Measurements from ENCODE around the gene FAM117A. TPM values are rescaled to one million over a fixed set of nuclear protein-coding genes. Genes with fewer than 3 reads are reported as not detected.

Gene FAM117A
- total RNA-seq, 1 experiment from 2014 or later, result 26.2 TPM

GRCh38 chr17:49741692-49742076, 22.2 kb downstream of the FAM117A start:
- no peaks in the 10 kb centered on the region for H3K9me3 Mint-ChIP-seq
- ChIA-PET CTCF (no interaction called here), POLR2A (no interaction called here)
- TF ChIP-seq FOXK1 (CRISPR knock-in tag; IDR thresholded peaks at IDR 0.05), result no peak
- no peak for TF ChIP-seq CBFB (CRISPR knock-in tag; IDR thresholded peaks at IDR 0.05; ENCODE audit: low read depth)
- TF ChIP-seq ZNF532 (CRISPR knock-in tag; IDR thresholded peaks at IDR 0.05; ENCODE audit: borderline replicate concordance), result no peak
- no peak for TF ChIP-seq ZNF425 (CRISPR knock-in tag; conservative IDR thresholded peaks at IDR 0.05)
- no peak for TF ChIP-seq ZNF232 (CRISPR knock-in tag; IDR thresholded peaks at IDR 0.05)
- TF ChIP-seq E2F5 (CRISPR knock-in tag; IDR thresholded peaks at IDR 0.05), result no peak
- TF ChIP-seq ZNF423 (CRISPR knock-in tag; IDR thresholded peaks at IDR 0.05), result no peak
- TF ChIP-seq AFF4 (CRISPR knock-in tag; IDR thresholded peaks at IDR 0.05; ENCODE audit: borderline replicate concordance), result no peak
- TF ChIP-seq IRF2 (CRISPR knock-in tag; IDR thresholded peaks at IDR 0.05; ENCODE audit: borderline replicate concordance, low read depth), result no peak
- no peak for TF ChIP-seq ATF1 (CRISPR knock-in tag; IDR thresholded peaks at IDR 0.05)
- peaks cover 5% of the 10 kb centered on the region; the same call in 1 of the 2 replicates for H3K36me3 Mint-ChIP-seq
- no peaks in the 10 kb centered on the region for H3K27me3 Mint-ChIP-seq (ENCODE audit: low read depth)
- DNase-seq (ENCODE audit: low spot score) (no peak), ATAC-seq (no peak)
- H3K4me1 Mint-ChIP-seq, result peaks cover 6% of the 10 kb centered on the region
- no peak overlapping the region for H3K27ac Mint-ChIP-seq
- no peak overlapping the region for H3K4me3 Mint-ChIP-seq

- ATAC-seq (no peak), DNase-seq (ENCODE audit: low spot score) (no peak)
- ChIA-PET POLR2A (no interaction called here), CTCF (no interaction called here)
- H3K36me3 Mint-ChIP-seq, result peaks cover 5% of the 10 kb centered on the region; the same call in 1 of the 2 replicates
- no peaks in the 10 kb centered on the region for H3K27me3 Mint-ChIP-seq (ENCODE audit: low read depth)
- H3K9me3 Mint-ChIP-seq, result no peaks in the 10 kb centered on the region
- peaks cover under 1% of the 10 kb centered on the region for H3K4me1 Mint-ChIP-seq
- no peak overlapping the region for H3K27ac Mint-ChIP-seq
- no peak overlapping the region for H3K4me3 Mint-ChIP-seq
- TF ChIP-seq JAZF1 (CRISPR knock-in tag; IDR thresholded peaks at IDR 0.05) (no peak), ESRRA (CRISPR knock-in tag; IDR thresholded peaks at IDR 0.05; ENCODE audit: borderline replicate concordance) (no peak), TEAD4 (CRISPR knock-in tag; IDR thresholded peaks at IDR 0.05) (no peak), ZNF281 (CRISPR knock-in tag; IDR thresholded peaks at IDR 0.05) (no peak), STAT6 (CRISPR knock-in tag; conservative IDR thresholded peaks at IDR 0.05; ENCODE audit: low read depth) (no peak), MYBL2 (CRISPR knock-in tag; IDR thresholded peaks at IDR 0.05) (no peak), E2F5 (CRISPR knock-in tag; IDR thresholded peaks at IDR 0.05) (no peak)
Observed at GRCh38 chr17:49741009-49741691, 22.8 kb downstream of the FAM117A start.
